Measurements from ENCODE around the gene HSDL1.

HSDL1 gene

DNA sequence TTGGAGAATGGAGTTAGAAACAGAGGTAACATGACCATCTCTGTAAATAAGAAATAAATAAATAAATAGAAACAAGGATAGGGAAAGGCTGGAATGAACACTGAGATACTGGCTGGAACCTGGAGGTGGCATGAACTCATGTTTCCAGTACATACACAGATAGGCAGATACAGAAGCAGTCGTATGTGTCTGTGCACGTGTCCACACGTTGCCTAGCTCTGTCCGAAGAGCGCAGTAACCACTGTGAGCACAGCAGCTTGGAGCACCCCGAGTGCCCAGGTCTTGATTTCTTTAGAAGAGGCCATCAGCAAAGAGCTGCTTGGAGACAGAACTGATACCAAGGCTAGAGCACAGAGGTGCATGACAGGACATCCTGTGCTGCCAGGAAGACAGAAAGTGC, 65.3 kb downstream of the HSDL1 start:
- DNase-seq: no peak

DNA sequence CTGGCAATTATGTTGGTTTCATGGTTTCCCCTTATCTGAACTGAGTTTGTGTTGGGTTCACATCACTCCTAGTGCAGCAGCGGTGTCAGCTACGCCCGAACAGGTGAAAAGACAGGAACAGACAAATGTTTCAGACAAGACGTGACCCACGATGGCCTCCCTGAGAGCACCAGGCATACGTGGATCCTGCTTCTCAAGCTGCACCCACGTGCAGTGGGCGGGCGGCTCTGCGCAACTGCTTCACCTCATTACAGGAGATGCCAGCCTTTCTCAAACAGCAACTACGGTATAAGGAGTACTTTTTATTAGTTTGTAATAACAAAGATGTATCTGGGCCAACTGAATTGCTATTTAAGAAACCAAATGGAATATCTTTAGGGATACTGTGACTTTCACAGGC, 69.6 kb downstream of the HSDL1 start:
- no peak for DNase-seq

GRCh38 chr16:84074721-84075120, 70.3 kb downstream of the HSDL1 start:
- DNase-seq: no peak
